Measurements from ENCODE around the gene ALDH1A1.

DNA sequence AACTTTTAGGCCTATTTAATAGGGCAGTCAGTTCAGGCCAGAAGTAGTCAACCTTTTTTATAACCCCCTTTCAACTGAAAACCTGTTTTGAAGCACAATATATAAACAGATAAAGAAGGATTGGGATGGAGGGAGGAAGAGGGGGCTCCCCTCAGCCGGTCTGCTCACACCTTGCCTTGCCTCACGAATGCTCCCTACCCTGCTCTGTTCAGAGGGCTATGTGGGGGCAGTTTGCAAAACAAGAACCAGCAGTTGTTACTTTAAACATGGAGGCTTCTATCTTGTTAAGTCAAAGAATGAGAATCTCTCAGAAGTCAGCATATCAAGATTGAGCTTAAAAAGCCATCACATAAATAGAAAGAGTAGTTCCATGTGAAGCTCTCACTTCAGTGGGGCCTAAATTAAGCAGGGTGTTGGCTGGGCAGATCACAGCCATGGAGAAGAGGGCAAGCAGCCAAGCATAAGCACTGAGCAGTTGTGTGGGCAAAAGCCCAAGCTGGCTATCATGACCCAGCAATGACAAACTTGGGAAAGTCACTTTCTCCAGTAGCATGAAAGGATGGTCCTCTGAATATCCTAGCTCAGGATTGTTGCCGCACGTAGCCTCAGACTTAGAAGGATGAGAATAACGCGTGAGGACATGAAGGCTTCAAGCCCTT lies 70.6 kb downstream of the ALDH1A1 start:
- TF ChIP-seq CTCF (IDR thresholded peaks at IDR 0.05 in 4 of 5, conservative IDR thresholded peaks at IDR 0.05 in 1 of 5) (no peak), POLR2A (IDR thresholded peaks at IDR 0.05) (no peak)
